Measurements from ENCODE around the gene USH1G.
"Not testable (repeated sequence)": the region's sequence is repeated elsewhere in the genome, so short reads cannot be mapped to it uniquely, and the experiment has no call there.

Gene USH1G

DNA sequence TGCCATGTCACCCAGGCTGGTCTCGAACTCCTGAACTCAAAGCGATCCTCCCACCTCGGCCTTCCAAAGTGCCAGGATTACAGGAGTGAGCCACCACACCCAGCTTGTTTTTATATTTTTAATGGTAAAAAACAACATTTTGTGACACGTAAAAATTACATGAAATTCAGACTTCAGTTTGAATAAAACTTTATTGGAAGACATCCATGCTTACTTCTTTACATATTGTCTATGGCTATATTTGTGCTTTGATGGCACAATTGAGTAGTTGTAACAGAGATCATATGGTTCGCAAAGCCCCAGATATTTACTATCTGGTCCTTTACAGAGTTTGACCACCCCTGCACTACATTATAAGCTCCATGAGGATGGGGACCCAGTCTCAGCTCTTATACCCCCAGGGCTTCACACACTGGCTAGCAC, 48.4 kb downstream of the USH1G start:
- no peak for DNase-seq (ENCODE audit: low read depth)

GRCh38 chr17:74873874-74874614, 49.0 kb downstream of the USH1G start:
- DNase-seq (ENCODE audit: low read depth) = no peak

DNA sequence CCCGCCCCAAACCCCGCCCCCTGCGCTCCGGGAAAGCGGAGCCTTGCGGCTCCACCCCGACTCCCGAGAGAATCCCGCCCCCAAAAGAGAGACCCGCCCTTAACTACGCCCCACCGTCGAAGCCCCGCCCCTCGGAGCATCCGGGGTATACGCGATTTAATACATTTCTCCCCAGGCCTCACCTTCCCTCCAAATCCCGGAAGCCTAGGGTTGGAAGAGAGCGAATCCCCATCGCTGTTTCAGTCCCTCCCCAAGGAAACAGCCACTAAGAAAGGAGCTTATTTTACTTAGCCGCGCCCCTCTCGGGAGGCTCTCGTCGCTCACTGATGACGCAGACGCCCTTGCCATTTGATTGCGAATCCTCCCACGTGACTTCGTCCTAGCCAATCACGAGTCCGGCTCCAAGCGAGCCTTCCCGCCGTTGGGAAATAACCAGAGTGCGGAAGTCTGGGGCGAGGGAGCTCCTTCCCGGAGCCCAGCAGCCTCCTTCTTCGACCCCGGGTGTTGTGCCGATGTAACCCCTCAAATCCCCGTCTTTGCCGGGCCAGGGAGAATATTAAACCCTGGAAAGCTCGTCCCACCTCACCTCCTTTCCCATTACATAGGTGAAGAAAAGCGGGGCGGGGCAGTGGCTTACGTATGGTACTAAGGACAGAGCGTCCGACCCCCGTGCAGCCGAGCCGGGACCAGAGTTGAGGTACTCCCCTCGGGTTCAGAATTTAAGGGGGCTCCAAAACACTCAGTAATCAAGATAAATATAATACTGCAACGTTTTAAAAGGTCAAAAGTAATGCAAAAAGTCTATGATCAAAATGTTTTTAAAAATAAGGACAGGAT, 49.8 kb downstream of the USH1G start:
- DNase-seq (ENCODE audit: low read depth) = peak; percentile 100

DNA sequence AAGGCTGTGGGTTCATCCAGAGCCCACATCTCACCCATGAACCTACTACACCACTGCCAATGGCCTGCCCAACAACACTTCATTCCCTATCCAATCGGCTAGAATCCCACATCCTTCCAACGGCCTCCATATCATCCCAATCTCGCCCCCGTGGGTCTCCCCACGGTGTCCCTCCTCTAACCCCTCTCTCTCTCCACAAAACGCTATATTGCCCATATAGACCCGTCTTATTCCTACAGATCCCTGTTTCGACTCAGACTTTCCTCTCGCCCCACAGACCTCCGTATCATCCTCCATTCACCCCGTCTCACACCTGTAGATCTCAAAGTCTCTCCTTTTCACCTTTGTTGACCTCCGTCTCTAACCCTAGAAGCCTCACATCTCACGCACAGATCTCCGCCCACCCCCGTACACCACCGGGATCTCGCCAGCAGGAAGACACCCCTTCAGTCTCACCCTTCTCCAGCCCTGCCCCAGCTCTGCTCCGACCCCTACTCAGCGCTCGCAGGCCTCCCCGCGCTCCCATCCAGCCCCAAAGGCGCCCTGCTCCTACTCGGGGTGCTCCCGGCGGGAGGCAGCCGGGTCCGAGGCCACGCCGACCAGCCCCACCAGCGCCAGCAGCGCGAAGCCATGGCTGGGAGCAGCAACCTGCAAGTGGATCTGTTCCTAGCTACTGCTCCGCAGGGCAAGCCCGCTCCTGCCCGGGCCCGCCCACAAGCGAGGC, 50.6 kb downstream of the USH1G start, which contains the start of gene FDXR:
TSS of gene FDXR (minus strand) at position 682 of the 724 bp plus-strand sequence. CDS start at position 632, 50 bp downstream.
- no peak for DNase-seq (ENCODE audit: low read depth)

DNA sequence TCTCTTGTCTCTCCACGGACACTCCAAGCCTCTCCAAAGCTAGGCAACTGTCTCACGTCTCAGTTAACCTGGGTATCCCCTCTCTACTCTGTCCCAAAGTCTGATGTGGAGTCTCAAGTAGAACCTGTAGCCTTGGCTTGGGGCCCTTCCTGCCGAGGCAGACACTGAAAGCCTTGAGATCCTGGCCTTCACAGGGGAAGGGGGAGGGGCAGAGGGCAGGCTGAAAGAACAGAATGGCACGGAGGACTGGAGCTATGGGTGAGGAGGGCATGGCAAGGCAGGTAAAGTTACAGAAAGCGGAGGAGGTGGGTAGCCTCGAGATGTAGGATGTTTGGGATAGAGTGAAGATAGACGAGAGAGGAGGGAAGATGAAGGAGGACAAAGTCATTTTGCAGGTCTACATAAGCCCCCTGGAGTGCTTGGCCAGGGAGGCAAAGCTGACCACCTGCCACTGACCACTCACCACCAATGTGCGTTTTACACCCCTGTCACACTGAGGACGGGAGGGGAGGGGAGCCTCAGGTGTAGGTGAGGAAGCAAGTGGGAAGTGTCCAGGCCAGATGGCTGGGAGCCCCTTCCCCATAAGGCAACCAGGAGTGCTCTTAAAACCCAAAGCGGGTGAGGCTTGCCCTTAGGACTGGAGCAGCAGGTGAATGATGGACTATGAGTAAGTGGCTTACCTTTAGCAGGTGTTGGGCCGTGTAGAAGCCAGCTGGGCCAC, 51.5 kb downstream of the USH1G start:
- DNase-seq (ENCODE audit: low read depth) = no peak

- peak; percentile 47 for DNase-seq (ENCODE audit: low read depth)
These were observed 52.5 kb downstream of the USH1G start for GRCh38 chr17:74870512-74870911.

DNA sequence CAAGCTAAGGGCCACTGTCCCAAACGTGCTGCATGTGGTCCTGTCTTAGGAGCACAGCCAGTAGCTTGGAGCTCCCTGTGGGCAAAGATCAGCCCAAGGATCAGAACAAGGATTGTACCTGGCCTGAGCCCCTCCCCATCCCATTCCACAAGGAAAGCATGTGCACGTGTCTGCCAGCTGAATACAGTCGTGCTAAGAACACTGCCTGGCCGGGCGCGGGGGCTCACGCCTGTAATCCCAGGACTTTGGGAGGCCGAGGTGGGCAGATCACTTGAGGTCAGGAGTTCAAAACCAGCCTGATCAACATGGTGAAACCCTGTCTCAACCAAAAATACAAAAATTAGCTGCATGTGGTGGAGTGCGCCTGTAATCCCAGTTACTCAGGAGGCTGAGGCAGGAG, 53.0 kb downstream of the USH1G start:
- not testable (repeated sequence) for DNase-seq (ENCODE audit: low read depth)

DNA sequence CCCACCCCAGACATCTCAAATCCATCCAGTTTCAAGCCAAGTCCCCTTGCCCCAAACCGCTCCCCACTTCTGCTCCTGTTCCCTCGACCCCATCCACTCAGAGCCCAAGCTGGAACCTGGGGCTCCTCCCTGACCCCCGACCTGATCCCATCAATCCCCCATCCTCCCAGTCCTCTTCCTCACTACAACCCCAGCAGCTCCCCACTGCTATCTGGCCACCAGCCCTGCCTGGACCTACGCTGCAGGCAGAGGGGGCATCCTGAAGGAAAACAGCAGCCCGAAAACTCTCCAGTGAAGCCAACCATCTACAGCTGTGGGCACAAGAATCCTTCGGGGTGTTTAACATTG, 54.2 kb downstream of the USH1G start:
- DNase-seq (ENCODE audit: low read depth) = no peak

DNA sequence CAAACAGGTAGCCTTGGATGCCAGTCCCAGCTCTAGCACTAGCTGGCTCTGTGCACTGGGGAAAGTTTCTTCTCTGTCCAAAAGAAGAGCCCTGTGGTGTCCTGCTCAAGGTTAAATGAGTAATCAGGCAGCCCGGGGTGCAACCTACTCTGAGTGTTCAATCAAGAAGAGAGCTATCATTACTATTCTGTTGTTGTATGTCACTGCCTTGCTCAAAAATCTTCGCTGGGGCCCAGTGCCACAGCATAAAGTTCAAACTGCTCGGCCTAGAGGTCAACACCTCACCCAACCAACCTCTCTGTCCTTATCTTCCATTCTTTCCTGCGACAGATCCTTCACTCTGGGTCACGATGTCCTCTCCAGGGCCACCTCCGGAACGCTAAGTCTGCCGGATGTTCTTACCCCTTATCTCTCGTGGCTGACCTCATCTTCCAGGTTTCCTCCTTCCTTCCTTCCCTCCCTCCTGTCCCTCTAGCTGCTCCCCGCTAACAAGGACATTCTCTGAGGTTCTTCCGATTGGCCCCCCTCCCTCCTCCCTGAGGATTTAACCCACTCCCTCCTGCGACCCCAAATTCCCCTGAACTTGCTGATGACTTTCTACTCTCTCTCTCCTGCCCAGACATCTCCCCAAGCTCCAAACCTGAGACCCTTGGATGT, 54.7 kb downstream of the USH1G start:
- DNase-seq (ENCODE audit: low read depth) = no peak

GRCh38 chr17:74866198-74866835, 56.7 kb downstream of the USH1G start:
- DNase-seq (ENCODE audit: low read depth) = no peak
